ENCODE results near the gene UVRAG.

Gene UVRAG

DNA sequence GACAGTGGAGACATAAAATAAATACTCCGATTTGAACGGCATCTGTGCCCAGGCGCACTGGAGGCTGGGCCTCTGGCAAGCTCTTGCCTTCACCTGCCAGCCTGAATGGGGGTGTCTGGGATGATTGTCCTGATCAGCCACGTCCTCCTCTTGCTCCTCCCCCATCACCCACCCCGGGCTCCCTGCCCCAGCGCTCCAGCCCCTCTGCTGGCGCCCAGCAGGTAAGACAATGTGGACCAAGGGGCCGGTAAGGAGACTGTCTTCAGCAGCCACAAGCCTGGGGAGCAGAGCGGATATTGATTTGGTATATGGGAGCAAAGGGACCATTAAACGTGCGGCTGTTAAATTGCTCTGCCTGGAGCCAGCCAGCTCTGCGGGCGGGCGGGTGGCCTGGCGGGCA, 366.4 kb downstream of the UVRAG start:
- DNase-seq: no peak

DNA sequence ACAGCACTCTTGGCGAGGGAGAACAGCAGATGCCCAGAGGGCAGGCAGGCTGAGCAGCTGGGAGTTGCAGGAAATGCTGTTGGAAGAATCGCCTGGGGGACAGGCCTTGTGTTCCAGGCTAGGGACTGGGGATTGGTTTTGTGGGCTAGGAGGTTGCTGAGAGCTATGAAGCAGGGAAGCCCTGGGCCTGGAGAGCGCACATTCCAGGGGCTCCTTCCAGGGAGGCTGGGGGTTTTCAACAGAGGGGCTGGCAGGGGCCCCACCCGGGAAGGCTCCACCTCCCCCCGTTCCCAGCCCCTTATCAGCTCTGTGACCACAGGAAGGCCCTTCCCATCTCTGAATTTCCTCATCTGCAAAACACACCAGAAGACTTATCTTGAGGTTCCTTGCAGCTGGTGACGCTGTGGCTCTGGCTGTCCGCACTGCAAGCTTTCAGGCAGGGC, 369.6 kb downstream of the UVRAG start:
- no peak for DNase-seq

GRCh38 chr11:76185511-76185910, 370.5 kb downstream of the UVRAG start:
- no peak for DNase-seq

GRCh38 chr11:76185931-76186401, 371.0 kb downstream of the UVRAG start:
- DNase-seq: no peak

DNA sequence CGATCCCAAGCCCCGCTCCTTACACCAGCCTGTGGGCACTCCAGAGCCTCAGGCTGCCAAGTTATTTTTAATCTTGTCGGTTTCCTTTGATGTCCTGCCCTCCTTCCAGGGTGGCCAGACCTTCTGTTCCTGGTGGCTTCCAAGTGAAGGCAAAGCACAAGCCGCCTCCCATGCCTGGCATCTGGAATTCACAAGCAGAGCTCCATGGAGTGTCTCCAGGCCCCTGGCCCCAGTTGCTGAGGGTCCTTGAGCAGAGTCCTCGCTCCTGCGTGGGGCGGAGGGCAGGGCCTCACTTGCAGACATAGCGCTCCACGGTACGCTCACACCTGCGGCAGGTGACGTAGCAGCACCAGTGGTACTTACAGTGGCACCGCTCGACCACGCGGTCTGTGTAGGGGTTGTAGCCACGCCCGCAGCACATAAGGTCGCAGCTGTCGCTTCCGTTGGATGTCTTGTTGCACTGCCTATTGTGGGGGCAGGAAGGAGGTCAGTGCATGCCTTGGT, 371.8 kb downstream of the UVRAG start:
- DNase-seq: no peak

GRCh38 chr11:76188873-76189272, 373.9 kb downstream of the UVRAG start:
- DNase-seq: no peak

DNA sequence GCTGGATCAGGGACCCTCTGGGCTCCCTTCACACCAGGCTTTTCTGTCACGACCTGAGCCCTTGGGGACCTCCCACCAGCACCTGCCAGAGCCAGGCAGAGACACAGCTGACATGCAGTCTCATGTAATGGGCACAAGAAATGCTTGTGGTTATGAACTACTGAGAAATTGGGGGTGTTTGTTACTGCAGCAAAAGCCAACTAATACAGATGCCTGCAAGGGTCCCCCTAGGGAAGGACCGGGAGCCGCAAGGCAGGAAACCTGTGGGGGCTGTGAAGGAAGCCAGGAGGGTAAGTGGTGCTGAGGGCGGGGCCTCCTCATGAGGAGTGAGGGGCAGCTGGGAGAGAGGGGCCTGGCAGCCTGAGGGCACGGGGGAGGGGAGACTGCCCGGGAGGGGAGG, 374.7 kb downstream of the UVRAG start:
- no peak for DNase-seq

DNA sequence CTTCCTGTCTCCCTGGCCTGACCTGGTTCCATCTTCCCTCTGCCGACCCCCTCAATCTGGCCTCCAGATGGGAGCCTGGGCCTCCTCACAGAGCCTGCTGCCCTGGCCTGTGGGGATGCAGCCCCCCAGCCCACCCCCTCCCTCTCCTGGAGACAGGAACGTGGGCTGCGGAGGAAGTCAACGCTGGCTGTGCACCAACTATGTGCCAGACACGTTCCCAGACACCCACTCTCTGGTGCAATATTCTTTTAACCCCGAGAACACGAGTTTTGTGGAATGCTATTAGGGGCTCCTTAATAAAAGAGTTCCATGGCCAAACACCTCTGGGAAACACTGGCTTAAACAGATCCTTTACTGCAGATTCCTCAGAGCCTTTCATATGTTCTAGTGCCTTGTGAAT, 375.4 kb downstream of the UVRAG start:
- DNase-seq: no peak

Measured in activated CD4-positive, alpha-beta T cell treated with anti-CD3 and anti-CD28 coated beads, Interleukin-2, amount 50 U/mL, for 4 hours (primary cell).